ENCODE data around the gene SOX8.

GRCh38 chr16:982145-983043 lies 824 bp downstream of the SOX8 start:
- no peak for TF ChIP-seq CREB1 (IDR thresholded peaks at IDR 0.05; ENCODE audit: low read depth)
- no peak for TF ChIP-seq TAF1 (IDR thresholded peaks at IDR 0.05; ENCODE audit: low read depth)
- no peak for TF ChIP-seq REST (IDR thresholded peaks at IDR 0.05; ENCODE audit: low read depth)
- TF ChIP-seq YY1 (IDR thresholded peaks at IDR 0.05; ENCODE audit: low read depth): no peak
- TF ChIP-seq ZBTB7A (IDR thresholded peaks at IDR 0.05; ENCODE audit: low read depth): no peak
- TF ChIP-seq EP300 (IDR thresholded peaks at IDR 0.05; ENCODE audit: borderline replicate concordance): no peak
- no peak; the same call in 1 of the 2 replicates for TF ChIP-seq MAX (IDR thresholded peaks at IDR 0.05)

Measured in Ishikawa (cell line).